Hepatocyte (in vitro differentiated cells): Measurements from ENCODE around the gene EXOC1.

Experiments used
- CTCF ChIP-seq: fragments of 200-600 bp; sonication (generic); IDR thresholded peaks from 2 replicates; pipeline ENCODE4 v1.5.1; 2016; ENCODE audit warnings: antibody characterized with exemption, mild to moderate bottlenecking; ENCODE audit not compliant: poor library complexity
- EZH2 ChIP-seq: fragments of 200-600 bp; sonication (generic); IDR thresholded peaks from 2 replicates; pipeline ENCODE4 v1.6.1; 2016; ENCODE audit warnings: antibody characterized with exemption, mild to moderate bottlenecking, borderline replicate concordance

GRCh38 chr4:55830716-55831115 is 22.7 kb upstream of the EXOC1 start:
- TF ChIP-seq CTCF (no peak), EZH2 (no peak)
